K562 (cell line): ENCODE measurements around the gene SRY.

Source experiments
- FOXK2 ChIP-seq, 2 experiments: fragments of 450-650 bp; IDR thresholded peaks in 1 of 2; conservative IDR thresholded peaks in 1 of 2; 2 replicates each; pipeline ENCODE4 v1.6.1; 2016; ENCODE audit warnings: low read depth in 2 of 2, mild to moderate bottlenecking in 1 of 2
- FOXM1 ChIP-seq, 2 experiments: fragments of 450-650 bp in 1 of 2; sonication (generic) in 1 of 2; formaldehyde crosslinking in 1 of 2; IDR thresholded peaks; 2 replicates each; pipeline versions ENCODE4 v1.6.1 to v1.9.0; 2017 to 2022; ENCODE audit warnings: low read depth in 2 of 2, mild to moderate bottlenecking in 2 of 2, missing genetic modification reagents in 1 of 2, moderate library complexity in 1 of 2
- HDAC2 ChIP-seq: fragments of 450-650 bp; IDR thresholded peaks from 2 replicates; pipeline ENCODE4 v1.6.1; 2016; ENCODE audit warnings: mild to moderate bottlenecking
- POLR2AphosphoS5 ChIP-seq: IDR thresholded peaks from 2 replicates; pipeline ENCODE4 v1.6.1; 2011; ENCODE audit warnings: mild to moderate bottlenecking, low read depth, low read length, moderate library complexity; ENCODE audit not compliant: control insufficient read depth, insufficient read depth
- PRMT5 ChIP-seq: sonication (generic); formaldehyde crosslinking; IDR thresholded peaks from 2 replicates; pipeline ENCODE4 v1.5.0; 2020; ENCODE audit warnings: missing genetic modification reagents
- TF ChIP-seq, protein P1 (sequence below), 3 experiments: IDR thresholded peaks in 2 of 3; conservative IDR thresholded peaks in 1 of 3; 2 replicates each; pipeline ENCODE4 v1.5.1; 2011 to 2012; ENCODE audit warnings: low read length in 3 of 3, mild to moderate bottlenecking in 3 of 3, control low read depth in 2 of 3, improper control_type of control experiment in 1 of 3, inconsistent platforms in 1 of 3, low read depth in 1 of 3, mixed read lengths in 1 of 3, moderate library complexity in 1 of 3; ENCODE audit not compliant: insufficient read depth in 2 of 3
- TF ChIP-seq, protein P2 (sequence below): fragments of 250-450 bp; sonication (Bioruptor Pico); IDR thresholded peaks from 2 replicates; pipeline ENCODE4 v1.8.0; 2021; ENCODE audit warnings: moderate library complexity, mild to moderate bottlenecking, inconsistent platforms

DNA sequence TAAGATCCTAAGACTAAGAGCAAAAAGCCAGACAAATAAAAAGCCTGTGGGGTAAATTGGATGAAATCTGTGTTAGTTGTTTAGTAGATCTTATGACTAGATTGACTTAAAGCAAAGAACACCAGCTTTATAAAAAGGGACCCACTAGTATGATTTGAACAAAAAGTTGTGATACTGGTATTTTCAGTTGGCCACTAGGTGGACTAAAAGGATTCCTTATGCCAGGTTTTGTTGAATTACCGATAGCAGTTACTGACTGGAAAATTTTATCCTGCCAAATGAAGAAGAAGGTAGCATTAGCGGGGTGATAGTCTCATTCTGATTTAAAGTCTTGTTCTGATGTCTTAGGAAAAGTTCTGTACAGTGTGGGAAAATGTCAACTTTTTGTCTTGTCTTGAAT, 12.8 kb upstream of the SRY start:
- TF ChIP-seq FOXK2 (conservative IDR thresholded peaks at IDR 0.05 in 1 of 2, IDR thresholded peaks at IDR 0.05 in 1 of 2; ENCODE audit: low read depth in 2 of 2) (no peak), PRMT5 (CRISPR knock-in tag) (no peak), POLR2AphosphoS5 (no peak), HDAC2 (no peak), FOXM1 (IDR thresholded peaks at IDR 0.05; ENCODE audit: low read depth) (no peak), FOXM1 (CRISPR knock-in tag; IDR thresholded peaks at IDR 0.05; ENCODE audit: low read depth) (no peak)
- TF ChIP-seq, protein P1, sequence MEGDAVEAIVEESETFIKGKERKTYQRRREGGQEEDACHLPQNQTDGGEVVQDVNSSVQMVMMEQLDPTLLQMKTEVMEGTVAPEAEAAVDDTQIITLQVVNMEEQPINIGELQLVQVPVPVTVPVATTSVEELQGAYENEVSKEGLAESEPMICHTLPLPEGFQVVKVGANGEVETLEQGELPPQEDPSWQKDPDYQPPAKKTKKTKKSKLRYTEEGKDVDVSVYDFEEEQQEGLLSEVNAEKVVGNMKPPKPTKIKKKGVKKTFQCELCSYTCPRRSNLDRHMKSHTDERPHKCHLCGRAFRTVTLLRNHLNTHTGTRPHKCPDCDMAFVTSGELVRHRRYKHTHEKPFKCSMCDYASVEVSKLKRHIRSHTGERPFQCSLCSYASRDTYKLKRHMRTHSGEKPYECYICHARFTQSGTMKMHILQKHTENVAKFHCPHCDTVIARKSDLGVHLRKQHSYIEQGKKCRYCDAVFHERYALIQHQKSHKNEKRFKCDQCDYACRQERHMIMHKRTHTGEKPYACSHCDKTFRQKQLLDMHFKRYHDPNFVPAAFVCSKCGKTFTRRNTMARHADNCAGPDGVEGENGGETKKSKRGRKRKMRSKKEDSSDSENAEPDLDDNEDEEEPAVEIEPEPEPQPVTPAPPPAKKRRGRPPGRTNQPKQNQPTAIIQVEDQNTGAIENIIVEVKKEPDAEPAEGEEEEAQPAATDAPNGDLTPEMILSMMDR (IDR thresholded peaks at IDR 0.05 in 2 of 3, conservative IDR thresholded peaks at IDR 0.05 in 1 of 3; ENCODE audit: insufficient read depth in 2 of 3, low read depth in 1 of 3, low read length in 3 of 3): no peak
- TF ChIP-seq, protein P2, sequence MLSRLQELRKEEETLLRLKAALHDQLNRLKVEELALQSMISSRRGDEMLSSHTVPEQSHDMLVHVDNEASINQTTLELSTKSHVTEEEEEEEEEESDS (CRISPR knock-in tag): no peak
